Endothelial cell of umbilical vein (primary cell): ENCODE data around the gene PHTF1.

Experiments
- POLR2AphosphoS5 ChIP-seq: IDR thresholded peaks from 2 replicates; pipeline ENCODE4 v1.6.1; 2012; ENCODE audit warnings: low read depth, mild to moderate bottlenecking, control low read depth, low read length, moderate library complexity; ENCODE audit not compliant: insufficient read depth
- TF ChIP-seq, protein P1 (sequence below), 2 donors: IDR thresholded peaks; 1 replicate in 1 of 2; 2 replicates in 1 of 2; pipeline ENCODE4 v1.5.1; 2011; ENCODE audit warnings: low read length in 2 of 2, mild to moderate bottlenecking in 2 of 2, moderate library complexity in 2 of 2, control low read depth in 1 of 2, inconsistent platforms in 1 of 2, low read depth in 1 of 2; ENCODE audit not compliant: insufficient read depth in 1 of 2; ENCODE audit errors: extremely low read depth in 1 of 2
- TF ChIP-seq, protein P2 (sequence below): IDR thresholded peaks from 2 replicates; pipeline ENCODE4 v1.6.1; 2011; ENCODE audit not compliant: insufficient read depth, insufficient read length

DNA sequence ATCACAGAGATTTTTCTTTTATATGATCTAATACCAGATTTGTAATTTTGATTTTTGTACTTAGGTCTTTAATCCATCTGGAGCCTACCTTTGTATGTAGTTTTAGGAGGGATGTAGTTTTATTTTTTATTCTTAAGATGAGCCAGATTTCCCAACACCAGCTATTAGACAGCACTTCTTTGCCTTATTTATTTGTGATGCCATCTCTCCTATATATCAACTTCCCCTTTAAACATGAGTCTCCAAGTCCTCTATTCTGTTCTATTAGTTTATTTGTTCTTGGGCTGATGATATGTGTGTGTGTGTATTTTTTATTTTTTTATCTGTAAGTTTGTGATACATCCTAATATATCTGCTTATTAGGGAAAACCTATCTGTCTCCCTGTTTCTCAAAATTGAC is 94.2 kb downstream of the PHTF1 start:
- TF ChIP-seq POLR2AphosphoS5: no peak
- TF ChIP-seq, protein P1, sequence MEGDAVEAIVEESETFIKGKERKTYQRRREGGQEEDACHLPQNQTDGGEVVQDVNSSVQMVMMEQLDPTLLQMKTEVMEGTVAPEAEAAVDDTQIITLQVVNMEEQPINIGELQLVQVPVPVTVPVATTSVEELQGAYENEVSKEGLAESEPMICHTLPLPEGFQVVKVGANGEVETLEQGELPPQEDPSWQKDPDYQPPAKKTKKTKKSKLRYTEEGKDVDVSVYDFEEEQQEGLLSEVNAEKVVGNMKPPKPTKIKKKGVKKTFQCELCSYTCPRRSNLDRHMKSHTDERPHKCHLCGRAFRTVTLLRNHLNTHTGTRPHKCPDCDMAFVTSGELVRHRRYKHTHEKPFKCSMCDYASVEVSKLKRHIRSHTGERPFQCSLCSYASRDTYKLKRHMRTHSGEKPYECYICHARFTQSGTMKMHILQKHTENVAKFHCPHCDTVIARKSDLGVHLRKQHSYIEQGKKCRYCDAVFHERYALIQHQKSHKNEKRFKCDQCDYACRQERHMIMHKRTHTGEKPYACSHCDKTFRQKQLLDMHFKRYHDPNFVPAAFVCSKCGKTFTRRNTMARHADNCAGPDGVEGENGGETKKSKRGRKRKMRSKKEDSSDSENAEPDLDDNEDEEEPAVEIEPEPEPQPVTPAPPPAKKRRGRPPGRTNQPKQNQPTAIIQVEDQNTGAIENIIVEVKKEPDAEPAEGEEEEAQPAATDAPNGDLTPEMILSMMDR (IDR thresholded peaks at IDR 0.05; ENCODE audit: extremely low read depth in 1 of 2, insufficient read depth in 1 of 2, low read depth in 1 of 2, low read length in 2 of 2): no peak
- TF ChIP-seq, protein P2, sequence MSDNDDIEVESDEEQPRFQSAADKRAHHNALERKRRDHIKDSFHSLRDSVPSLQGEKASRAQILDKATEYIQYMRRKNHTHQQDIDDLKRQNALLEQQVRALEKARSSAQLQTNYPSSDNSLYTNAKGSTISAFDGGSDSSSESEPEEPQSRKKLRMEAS: no peak
